Stomach (tissue), 4 donors: ENCODE data around the gene OTULINL.

Experiments used
- POLR2A ChIP-seq, 4 donors: fragments of 450-650 bp; IDR thresholded peaks; one replicate each; pipeline ENCODE4 v1.6.1; 2016; ENCODE audit warnings: antibody characterized with exemption in 4 of 4, control low read depth in 2 of 4, mild to moderate bottlenecking in 1 of 4, moderate library complexity in 1 of 4
- POLR2AphosphoS5 ChIP-seq, 3 donors: sonication (generic); formaldehyde crosslinking; IDR thresholded peaks; one replicate each; pipeline ENCODE4 v1.6.1; 2016; ENCODE audit warnings: antibody characterized with exemption in 3 of 3
- TF ChIP-seq, protein P1 (sequence below), 7 experiments: fragments of 450-650 bp in 4 of 7; fragments of 200-600 bp in 3 of 7; sonication (generic) in 3 of 7; IDR thresholded peaks; one replicate each; pipeline ENCODE4 v1.5.1; 2016 to 2019; ENCODE audit warnings: antibody characterized with exemption in 7 of 7, control low read depth in 2 of 7, mild to moderate bottlenecking in 1 of 7

- TF ChIP-seq, protein P1, sequence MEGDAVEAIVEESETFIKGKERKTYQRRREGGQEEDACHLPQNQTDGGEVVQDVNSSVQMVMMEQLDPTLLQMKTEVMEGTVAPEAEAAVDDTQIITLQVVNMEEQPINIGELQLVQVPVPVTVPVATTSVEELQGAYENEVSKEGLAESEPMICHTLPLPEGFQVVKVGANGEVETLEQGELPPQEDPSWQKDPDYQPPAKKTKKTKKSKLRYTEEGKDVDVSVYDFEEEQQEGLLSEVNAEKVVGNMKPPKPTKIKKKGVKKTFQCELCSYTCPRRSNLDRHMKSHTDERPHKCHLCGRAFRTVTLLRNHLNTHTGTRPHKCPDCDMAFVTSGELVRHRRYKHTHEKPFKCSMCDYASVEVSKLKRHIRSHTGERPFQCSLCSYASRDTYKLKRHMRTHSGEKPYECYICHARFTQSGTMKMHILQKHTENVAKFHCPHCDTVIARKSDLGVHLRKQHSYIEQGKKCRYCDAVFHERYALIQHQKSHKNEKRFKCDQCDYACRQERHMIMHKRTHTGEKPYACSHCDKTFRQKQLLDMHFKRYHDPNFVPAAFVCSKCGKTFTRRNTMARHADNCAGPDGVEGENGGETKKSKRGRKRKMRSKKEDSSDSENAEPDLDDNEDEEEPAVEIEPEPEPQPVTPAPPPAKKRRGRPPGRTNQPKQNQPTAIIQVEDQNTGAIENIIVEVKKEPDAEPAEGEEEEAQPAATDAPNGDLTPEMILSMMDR (IDR thresholded peaks at IDR 0.05): no peak
- TF ChIP-seq POLR2AphosphoS5 (IDR thresholded peaks at IDR 0.05) (no peak), POLR2A (IDR thresholded peaks at IDR 0.05) (no peak)
These were observed 10.0 kb downstream of the OTULINL start for GRCh38 chr5:14591548-14591947.
